GM12874 (cell line): ENCODE results near the gene FRK.

Experiments used
- CTCF ChIP-seq: IDR thresholded peaks from 2 replicates; pipeline ENCODE4 v1.5.1; 2011; ENCODE audit warnings: low read depth, mild to moderate bottlenecking, control low read depth, low read length, moderate library complexity; ENCODE audit not compliant: insufficient read depth

Gene FRK

GRCh38 chr6:116030770-116031169 is 29.9 kb downstream of the FRK start:
- TF ChIP-seq CTCF: no peak

DNA sequence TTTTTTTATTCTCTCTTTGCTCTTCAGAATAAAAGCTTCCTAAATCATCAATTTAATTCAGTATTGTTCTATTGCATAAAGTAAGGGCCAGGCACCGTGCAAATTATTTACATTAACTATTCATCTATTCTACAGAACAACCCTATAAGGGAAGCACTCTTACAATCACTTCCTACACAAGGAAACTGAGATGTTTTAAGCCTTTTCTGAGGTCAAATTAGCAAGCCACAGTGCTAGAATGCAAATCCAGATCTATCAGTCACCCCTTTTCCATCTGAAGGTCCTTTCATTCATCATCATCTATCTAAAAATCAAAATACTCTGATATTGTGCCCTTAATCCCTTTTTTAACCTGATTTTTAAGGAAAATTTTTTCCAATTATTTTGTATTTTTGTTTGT is 31.2 kb downstream of the FRK start:
- no peak for TF ChIP-seq CTCF

- TF ChIP-seq CTCF: no peak
Observed at GRCh38 chr6:116028233-116028632, 32.5 kb downstream of the FRK start.

- no peak for TF ChIP-seq CTCF
Observed at GRCh38 chr6:116027801-116028200, 32.9 kb downstream of the FRK start.

GRCh38 chr6:116025405-116025804 is 35.3 kb downstream of the FRK start:
- no peak for TF ChIP-seq CTCF

DNA sequence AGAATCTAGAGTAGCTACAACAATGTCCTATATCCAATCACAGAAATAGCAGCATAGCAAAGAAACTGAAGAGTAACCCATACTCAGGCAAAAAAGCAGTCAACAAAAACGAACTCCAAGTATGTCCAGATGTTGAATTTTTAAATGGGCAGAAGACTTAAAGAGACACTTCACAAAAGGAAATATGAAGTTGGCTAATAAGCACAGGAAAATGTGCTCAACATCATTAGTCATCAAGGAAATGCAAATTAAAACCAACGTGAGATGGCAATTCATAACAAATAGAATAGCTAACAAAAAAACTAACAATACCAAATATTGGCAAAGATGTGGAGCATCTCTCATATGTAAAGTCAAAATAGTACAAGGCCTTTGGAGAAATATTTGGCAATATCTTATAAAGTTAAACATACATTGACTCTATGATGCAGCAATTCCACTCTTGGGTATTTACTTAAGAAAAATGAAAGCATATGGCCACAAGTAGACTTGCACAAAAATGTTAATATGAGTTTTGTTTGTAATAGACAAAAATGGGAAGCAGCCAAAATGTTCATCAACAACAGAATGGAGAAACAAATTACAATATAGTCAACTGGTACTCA is 37.7 kb downstream of the FRK start:
- no peak for TF ChIP-seq CTCF

DNA sequence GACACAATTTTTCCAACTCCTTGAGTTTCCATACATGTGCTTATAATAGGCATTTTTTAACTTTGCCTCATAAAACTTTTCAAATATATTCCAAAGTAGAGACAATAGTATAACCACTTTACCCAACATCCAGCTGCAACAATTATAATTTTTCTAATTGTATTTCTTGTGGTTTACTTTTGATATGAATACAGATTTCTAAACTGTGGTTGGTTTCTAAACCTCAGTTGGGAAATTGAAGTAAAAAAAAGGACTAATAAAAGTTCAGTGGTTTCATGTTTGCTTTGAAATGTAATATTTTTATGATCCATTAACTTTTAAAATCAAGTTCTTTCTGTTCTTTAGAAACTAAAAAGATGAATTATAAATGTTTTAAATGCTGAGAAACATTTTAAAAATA is 40.0 kb downstream of the FRK start:
- TF ChIP-seq CTCF: no peak
